Measurements from ENCODE around the gene MAN2A1. TPM values are rescaled to one million over a fixed set of nuclear protein-coding genes. Genes with fewer than 3 reads are reported as not detected.

Gene MAN2A1
- total RNA-seq, 1 experiment from 2014 or later: 51.0 TPM

DNA sequence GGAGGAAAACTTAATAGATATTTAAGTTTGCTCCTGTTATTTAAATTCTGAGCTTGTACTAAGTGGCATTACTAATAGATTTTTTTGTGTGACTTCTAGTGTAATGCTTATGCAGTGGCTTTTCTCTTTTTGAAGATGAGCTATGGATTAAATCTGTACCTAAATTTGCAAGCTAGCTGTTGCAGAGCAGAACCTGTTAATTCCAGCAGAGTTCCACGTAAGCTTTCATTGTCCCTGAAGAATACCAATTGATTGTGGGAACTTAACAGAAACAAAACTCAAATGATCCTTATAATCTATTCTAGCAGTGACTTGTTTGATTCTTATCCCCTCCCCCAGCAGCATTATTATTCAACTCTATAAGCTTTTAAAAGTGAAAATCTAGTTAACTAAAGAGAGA lies 51.7 kb downstream of the MAN2A1 start:
- no peaks in the 10 kb centered on the region for H3K36me3 ChIP-seq (ENCODE audit: control insufficient read depth, insufficient read depth, low read length)
- H3K27ac ChIP-seq (ENCODE audit: low read length): no peak overlapping the region
- intact Hi-C loops (cut with micrococcal nuclease; ENCODE audit: unreplicated experiment) (no loop called here), in situ Hi-C loops (cut with HindIII; ENCODE audit: low pct_unique_long_range_greater_than_20kb, low sequenced_read_pairs) (no loop called here)
- ChIA-PET POLR2A (no interaction called here), CTCF (no interaction called here)
- BruUV-seq (replicated peaks): no TSS peak
- H3K27me3 ChIP-seq (ENCODE audit: control insufficient read depth, insufficient read depth, low read length): no peaks in the 10 kb centered on the region
- no peak overlapping the region for H3K4me3 ChIP-seq (ENCODE audit: low read depth in 2 of 2, low read length in 2 of 2)
- DNase-seq (ENCODE audit: low read depth, low spot score) (no peak), ATAC-seq (no peak)
- TF ChIP-seq SIN3A (IDR thresholded peaks at IDR 0.05; ENCODE audit: borderline replicate concordance, insufficient read depth, low read depth, low read length) (no peak), POLR2AphosphoS5 (IDR thresholded peaks at IDR 0.05; ENCODE audit: low read depth, low read length) (no peak), TCF7L2 (IDR thresholded peaks at IDR 0.05; ENCODE audit: low read depth, low read length) (no peak)
- TF ChIP-seq, protein P1, sequence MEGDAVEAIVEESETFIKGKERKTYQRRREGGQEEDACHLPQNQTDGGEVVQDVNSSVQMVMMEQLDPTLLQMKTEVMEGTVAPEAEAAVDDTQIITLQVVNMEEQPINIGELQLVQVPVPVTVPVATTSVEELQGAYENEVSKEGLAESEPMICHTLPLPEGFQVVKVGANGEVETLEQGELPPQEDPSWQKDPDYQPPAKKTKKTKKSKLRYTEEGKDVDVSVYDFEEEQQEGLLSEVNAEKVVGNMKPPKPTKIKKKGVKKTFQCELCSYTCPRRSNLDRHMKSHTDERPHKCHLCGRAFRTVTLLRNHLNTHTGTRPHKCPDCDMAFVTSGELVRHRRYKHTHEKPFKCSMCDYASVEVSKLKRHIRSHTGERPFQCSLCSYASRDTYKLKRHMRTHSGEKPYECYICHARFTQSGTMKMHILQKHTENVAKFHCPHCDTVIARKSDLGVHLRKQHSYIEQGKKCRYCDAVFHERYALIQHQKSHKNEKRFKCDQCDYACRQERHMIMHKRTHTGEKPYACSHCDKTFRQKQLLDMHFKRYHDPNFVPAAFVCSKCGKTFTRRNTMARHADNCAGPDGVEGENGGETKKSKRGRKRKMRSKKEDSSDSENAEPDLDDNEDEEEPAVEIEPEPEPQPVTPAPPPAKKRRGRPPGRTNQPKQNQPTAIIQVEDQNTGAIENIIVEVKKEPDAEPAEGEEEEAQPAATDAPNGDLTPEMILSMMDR (IDR thresholded peaks at IDR 0.05): no peak
- TF ChIP-seq, protein P2, sequence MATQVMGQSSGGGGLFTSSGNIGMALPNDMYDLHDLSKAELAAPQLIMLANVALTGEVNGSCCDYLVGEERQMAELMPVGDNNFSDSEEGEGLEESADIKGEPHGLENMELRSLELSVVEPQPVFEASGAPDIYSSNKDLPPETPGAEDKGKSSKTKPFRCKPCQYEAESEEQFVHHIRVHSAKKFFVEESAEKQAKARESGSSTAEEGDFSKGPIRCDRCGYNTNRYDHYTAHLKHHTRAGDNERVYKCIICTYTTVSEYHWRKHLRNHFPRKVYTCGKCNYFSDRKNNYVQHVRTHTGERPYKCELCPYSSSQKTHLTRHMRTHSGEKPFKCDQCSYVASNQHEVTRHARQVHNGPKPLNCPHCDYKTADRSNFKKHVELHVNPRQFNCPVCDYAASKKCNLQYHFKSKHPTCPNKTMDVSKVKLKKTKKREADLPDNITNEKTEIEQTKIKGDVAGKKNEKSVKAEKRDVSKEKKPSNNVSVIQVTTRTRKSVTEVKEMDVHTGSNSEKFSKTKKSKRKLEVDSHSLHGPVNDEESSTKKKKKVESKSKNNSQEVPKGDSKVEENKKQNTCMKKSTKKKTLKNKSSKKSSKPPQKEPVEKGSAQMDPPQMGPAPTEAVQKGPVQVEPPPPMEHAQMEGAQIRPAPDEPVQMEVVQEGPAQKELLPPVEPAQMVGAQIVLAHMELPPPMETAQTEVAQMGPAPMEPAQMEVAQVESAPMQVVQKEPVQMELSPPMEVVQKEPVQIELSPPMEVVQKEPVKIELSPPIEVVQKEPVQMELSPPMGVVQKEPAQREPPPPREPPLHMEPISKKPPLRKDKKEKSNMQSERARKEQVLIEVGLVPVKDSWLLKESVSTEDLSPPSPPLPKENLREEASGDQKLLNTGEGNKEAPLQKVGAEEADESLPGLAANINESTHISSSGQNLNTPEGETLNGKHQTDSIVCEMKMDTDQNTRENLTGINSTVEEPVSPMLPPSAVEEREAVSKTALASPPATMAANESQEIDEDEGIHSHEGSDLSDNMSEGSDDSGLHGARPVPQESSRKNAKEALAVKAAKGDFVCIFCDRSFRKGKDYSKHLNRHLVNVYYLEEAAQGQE (IDR thresholded peaks at IDR 0.05; ENCODE audit: insufficient read depth in 1 of 2, low read depth in 2 of 2, low read length in 1 of 2): no peak
- H3K4me1 ChIP-seq (ENCODE audit: control insufficient read depth, insufficient read depth, low read length): peaks cover 12% of the 10 kb centered on the region
- no peaks in the 10 kb centered on the region for H3K9me3 ChIP-seq (ENCODE audit: control insufficient read depth, insufficient read depth, low read depth, low read length)

DNA sequence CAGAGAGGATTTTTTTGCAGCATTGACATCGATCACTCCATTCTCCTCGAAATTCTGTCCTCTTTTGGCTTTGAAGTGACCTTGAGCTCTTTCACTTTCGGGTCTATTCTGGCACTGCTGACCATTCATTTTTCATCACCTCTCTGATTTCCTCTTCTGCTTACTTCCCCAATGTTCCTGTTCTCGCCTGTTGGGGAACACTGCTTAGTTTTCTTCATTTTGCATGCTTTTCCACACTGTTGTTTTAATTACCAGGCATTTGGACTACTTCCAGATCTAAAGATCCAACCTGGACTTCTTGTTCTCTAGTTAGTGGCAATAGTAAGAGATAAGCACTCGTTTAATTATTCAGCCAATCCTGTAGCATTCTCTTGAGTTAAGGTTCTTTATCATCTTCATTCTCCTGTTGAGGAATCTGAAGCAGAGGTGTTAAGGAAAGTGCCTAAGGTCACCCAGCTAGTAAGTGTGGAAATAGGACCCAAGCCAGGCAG lies 53.4 kb downstream of the MAN2A1 start:
- Histone ChIP-seq H3K4me3 (ENCODE audit: low read depth in 2 of 2, low read length in 2 of 2) (no peak overlapping the region), H3K27ac (ENCODE audit: low read length) (no peak overlapping the region), H3K36me3 (ENCODE audit: control insufficient read depth, insufficient read depth, low read length) (no peaks in the 10 kb centered on the region), H3K9me3 (ENCODE audit: control insufficient read depth, insufficient read depth, low read depth, low read length) (no peaks in the 10 kb centered on the region), H3K27me3 (ENCODE audit: control insufficient read depth, insufficient read depth, low read length) (no peaks in the 10 kb centered on the region), H3K4me1 (ENCODE audit: control insufficient read depth, insufficient read depth, low read length) (peaks cover 12% of the 10 kb centered on the region)
- DNase-seq (ENCODE audit: low read depth, low spot score) (no peak), ATAC-seq (no peak)
- POLR2A ChIA-PET: no interaction called here
- intact Hi-C loops (cut with micrococcal nuclease; ENCODE audit: unreplicated experiment) (no loop called here), in situ Hi-C loops (cut with HindIII; ENCODE audit: low pct_unique_long_range_greater_than_20kb, low sequenced_read_pairs) (no loop called here)
- TF ChIP-seq, protein P1 (IDR thresholded peaks at IDR 0.05): no peak
- TF ChIP-seq SIN3A (IDR thresholded peaks at IDR 0.05; ENCODE audit: borderline replicate concordance, insufficient read depth, low read depth, low read length) (no peak), POLR2AphosphoS5 (IDR thresholded peaks at IDR 0.05; ENCODE audit: low read depth, low read length) (no peak), TCF7L2 (IDR thresholded peaks at IDR 0.05; ENCODE audit: low read depth, low read length) (no peak)
- TF ChIP-seq, protein P2 (IDR thresholded peaks at IDR 0.05; ENCODE audit: insufficient read depth in 1 of 2, low read depth in 2 of 2, low read length in 1 of 2): no peak
- CTCF ChIA-PET: no interaction called here
- no TSS peak for BruUV-seq (replicated peaks)

All from Panc1 (cell line).